Urinary bladder (tissue), 4 donors: Measurements from ENCODE around the gene FGF8. TPM values are rescaled to one million over a fixed set of nuclear protein-coding genes. Genes with fewer than 3 reads are reported as not detected.

Source experiments
- DNase-seq: peaks from one replicate; pipeline ENCODE4 v3.0.0-alpha.2; 2015; ENCODE audit errors: extremely low spot score
- H3K27ac ChIP-seq: one replicate; pipeline ENCODE4 v1.5.1; 2013; ENCODE audit warnings: low read depth, mild to moderate bottlenecking, moderate library complexity
- H3K36me3 ChIP-seq: one replicate; pipeline ENCODE4 v1.6.1; 2013; ENCODE audit warnings: mild to moderate bottlenecking, moderate library complexity; ENCODE audit not compliant: insufficient read depth
- H3K4me1 ChIP-seq: one replicate; pipeline ENCODE4 v1.6.1; 2013; ENCODE audit warnings: mild to moderate bottlenecking, moderate library complexity; ENCODE audit not compliant: insufficient read depth
- H3K4me3 ChIP-seq: one replicate; pipeline ENCODE4 v1.5.1; 2013; ENCODE audit warnings: low read depth, low read length
- WGBS: extraction: QIAGEN DNeasy Blood & Tissue Kit; methylation state at CpG from one replicate; pipeline ENCODE4 v1.1.7; 2013; 5-methylcytosine and 5-hydroxymethylcytosine counted together
- polyA plus RNA-seq: library from polyadenylated mRNA; stranded (reverse); fragments of 200-250 nt; gene quantifications from one replicate; pipeline ENCODE4 v1.2.3, GENCODE V29; 2013
- total RNA-seq: library from RNA; depleted of rRNA; stranded (reverse); fragments of >200 nt; gene quantifications from one replicate; pipeline ENCODE4 v1.2.3, GENCODE V29; 2014
- donor health status: healthy with polysubstance abuse.
- donor health status: healthy.

FGF8 gene
- total and polyA plus RNA-seq, 2 donors = not detected

DNA sequence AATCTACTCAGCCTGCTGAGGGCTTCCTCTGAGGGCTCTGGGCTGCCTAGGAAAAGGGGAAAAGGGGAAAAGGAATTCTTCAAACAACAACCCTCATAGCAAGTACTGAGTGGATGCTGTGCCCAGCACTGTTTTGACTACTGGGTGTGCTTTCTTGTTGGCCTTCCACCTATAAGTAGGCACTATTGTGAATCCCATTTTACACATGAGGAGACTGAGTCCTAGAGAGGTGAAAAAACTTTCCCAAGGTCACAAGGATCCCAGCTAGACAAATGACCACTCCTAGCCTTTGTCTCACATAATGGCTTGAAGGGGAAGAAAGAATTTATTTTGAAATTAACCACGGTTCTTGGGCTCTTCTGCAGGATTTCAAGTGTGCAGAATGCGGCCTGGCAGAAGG is 17.1 kb downstream of the FGF8 start:
- H3K27ac ChIP-seq = no peak overlapping the region
- DNase-seq = no peak
- H3K4me1 ChIP-seq = no peaks in the 10 kb centered on the region
- H3K36me3 ChIP-seq = no peaks in the 10 kb centered on the region
- 78% methylated on average over 2 of the region's 2 CpGs for WGBS
- no peak overlapping the region for H3K4me3 ChIP-seq

DNA sequence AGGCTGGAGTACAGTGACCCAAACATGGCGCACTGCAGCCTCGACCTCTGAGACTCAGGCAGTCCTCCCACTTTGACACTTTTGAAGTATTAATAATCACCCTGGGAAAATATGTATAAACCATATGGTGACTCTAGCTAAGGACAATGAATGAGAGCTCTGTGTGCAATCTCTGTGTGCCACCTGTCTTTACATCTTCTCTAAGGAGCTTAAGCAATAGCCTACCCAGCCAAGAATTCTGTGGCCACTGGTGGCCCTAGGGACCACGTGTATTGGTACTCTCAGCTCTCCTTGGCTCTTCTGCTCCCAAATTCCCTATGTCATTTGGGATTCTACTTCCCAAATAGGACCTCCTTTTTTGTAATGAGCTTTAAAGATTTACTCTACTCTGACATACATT is 23.7 kb downstream of the FGF8 start:
- no peaks in the 10 kb centered on the region for H3K4me1 ChIP-seq
- no peak for DNase-seq
- H3K4me3 ChIP-seq = no peak overlapping the region
- WGBS = 71% methylated on average over 3 of the region's 3 CpGs
- no peak overlapping the region for H3K27ac ChIP-seq
- no peaks in the 10 kb centered on the region for H3K36me3 ChIP-seq

DNA sequence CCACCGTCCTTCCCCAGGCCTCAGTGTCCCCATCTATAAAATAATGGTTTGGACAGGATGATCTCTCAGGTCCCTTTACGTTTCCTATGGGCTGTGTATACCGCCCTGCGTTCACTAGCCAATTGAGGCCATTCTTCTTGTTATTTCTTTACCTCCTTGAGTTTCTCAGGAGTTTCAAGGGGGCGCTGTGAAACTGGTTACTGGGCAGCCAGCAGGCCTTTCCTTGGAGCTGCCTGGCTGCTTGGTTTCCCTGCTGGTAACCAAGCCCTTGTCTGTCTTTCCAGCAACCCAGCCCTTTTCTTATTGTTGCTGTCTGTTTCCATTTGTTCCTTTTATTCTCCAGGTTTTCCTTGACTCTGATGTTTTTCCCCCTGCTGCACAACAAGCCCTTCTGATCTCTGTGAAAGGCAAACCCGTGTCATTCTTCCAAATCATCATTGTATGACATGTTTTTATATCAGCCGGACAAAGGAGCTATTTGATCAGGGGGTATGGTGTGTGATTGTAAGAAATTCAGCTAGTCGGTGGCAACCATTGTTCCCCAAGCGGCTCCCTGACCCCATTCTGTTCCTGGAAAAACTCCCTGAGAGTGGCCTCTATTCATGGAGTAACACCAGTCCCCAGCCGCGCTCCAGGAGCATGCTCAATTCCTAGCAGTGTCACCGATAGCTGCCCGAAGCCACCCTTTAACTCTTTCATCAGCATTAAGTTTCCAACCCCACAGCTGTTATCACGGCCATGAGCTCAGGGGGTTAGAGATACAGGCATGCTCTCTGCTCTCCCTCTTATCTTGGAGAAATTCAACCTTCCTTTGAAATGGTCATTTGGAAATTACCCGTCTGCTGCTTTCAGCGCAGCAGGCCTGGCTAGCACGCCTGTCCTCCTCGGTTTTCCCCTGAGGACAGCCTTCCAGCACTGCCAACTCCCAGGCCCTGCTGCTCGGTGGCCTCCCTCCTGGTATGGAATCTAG is 26.6 kb downstream of the FGF8 start:
- 59% methylated on average over 19 of the region's 19 CpGs for WGBS
- H3K4me3 ChIP-seq = no peak overlapping the region
- DNase-seq = no peak
- no peaks in the 10 kb centered on the region for H3K4me1 ChIP-seq
- no peak overlapping the region for H3K27ac ChIP-seq
- no peaks in the 10 kb centered on the region for H3K36me3 ChIP-seq

DNA sequence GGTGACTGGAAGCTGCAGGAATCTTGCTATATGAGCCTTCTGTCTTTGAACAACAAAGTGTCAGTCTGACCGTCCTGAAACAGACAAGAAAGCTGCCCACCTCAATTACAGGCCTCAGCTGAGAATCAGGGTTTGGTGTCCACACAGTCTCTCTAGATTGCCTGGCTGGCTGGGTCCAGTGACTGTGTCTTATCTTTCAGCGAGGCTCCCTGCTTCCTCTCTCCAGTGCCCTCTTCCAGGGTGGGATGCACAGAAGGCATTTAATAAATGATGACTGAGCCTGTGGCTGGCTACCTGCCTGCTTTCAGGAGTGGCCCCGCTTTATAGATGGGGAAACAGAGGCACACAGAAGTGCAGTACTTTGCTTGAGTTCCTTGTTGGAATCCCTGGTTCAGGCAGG is 27.4 kb downstream of the FGF8 start:
- 67% methylated on average over 3 of the region's 3 CpGs for WGBS
- no peaks in the 10 kb centered on the region for H3K4me1 ChIP-seq
- no peak for DNase-seq
- H3K4me3 ChIP-seq = no peak overlapping the region
- H3K36me3 ChIP-seq = no peaks in the 10 kb centered on the region
- no peak overlapping the region for H3K27ac ChIP-seq

DNA sequence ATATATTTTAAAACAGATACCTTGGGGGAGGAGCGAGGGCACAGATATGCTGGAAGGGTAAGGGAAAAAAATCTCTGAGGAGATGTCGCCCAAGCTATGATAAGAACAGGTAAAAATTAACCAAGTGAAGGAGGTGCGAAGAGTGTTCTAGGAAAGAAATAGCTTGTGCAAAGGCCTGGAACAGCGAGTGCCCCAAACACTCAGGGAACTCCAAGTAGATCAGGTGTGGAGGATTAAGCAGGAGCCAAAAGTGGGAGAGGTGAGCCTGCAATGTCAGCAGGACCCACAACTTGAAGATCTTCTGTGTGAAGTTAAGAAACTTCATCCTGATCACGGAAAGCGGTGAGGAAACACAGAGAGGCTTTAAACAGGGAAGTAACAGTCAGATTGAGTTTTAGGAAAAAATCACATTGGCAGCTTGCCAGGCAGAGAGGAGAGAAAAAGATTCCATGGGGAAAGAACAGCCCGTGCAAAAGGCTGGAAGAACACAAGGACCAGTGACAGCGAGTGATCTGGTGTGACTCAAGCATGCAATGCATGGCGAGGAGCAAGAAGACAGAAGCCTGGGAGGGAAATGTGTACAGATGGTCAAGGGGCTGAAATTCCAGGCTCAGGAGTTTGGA is 30.7 kb downstream of the FGF8 start:
- WGBS = 60% methylated on average over 9 of the region's 9 CpGs
- Histone ChIP-seq H3K36me3 (no peaks in the 10 kb centered on the region), H3K4me3 (no peak overlapping the region), H3K27ac (no peak overlapping the region), H3K4me1 (no peaks in the 10 kb centered on the region)
- no peak for DNase-seq

DNA sequence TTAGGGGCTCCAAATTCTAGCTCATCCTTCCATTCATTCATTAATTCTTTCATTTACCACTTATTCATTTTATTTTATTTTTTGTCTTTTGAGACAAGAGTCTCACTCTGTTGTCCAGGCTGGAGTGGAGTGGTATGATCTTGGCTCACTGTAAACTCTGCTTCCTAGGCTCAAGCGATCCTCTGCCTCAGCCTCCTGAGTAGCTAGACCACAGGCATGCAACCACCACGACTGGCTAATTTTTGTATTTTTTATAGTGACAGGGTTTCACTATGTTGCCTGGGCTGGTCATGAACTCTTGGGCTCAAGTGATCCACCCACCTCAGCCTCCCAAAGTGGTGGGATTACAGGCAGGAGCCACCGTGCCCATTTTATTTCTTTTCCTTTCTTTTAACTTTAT is 31.6 kb downstream of the FGF8 start:
- no peaks in the 10 kb centered on the region for H3K4me1 ChIP-seq
- no peak overlapping the region for H3K4me3 ChIP-seq
- 76% methylated on average over 3 of the region's 3 CpGs for WGBS
- no peak for DNase-seq
- H3K27ac ChIP-seq = no peak overlapping the region
- H3K36me3 ChIP-seq = no peaks in the 10 kb centered on the region

DNA sequence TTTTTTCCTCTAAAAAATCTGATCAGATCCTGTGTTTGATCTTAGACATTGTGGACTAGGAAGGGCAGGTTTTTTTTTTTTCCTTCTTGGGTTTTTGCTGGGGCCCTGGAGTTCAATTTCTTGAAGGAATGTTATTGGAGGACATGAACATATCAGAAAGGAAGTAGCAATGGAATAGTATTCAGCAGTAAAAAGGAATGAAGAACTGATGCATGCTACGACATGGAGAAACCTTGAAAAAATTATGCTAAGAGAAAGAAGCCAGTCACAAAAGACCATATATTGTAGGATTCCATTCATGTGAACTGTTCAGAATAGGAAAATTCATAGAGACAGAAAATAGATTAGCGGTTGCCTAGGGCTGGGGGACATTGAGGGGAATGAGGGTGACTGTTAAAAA is 34.0 kb downstream of the FGF8 start:
- DNase-seq = no peak
- Histone ChIP-seq H3K36me3 (no peaks in the 10 kb centered on the region), H3K27ac (no peak overlapping the region), H3K4me1 (no peaks in the 10 kb centered on the region), H3K4me3 (no peak overlapping the region)
- 46% methylated on average over 2 of the region's 2 CpGs for WGBS

DNA sequence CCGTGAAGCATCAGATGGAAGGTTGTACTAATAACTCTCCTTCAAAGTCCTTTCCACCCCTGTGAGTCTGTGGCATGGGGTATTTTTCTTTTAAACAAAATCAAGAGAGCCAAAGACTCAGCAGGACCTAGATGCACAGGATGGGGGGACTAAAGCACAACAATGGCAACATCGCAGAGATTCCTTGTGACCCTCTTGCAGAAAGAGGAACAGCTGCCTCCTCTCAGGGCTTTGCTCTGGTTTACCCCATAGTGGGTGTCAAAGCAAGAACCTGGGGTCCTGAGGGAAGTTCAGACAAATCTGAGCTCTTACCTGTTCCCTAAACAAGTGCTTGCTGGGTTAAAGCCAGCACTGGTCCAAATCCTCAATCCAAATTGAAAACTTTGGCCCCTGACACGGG is 39.2 kb downstream of the FGF8 start:
- Histone ChIP-seq H3K36me3 (no peaks in the 10 kb centered on the region), H3K27ac (no peak overlapping the region)
- 65% methylated on average over 3 of the region's 3 CpGs for WGBS

DNA sequence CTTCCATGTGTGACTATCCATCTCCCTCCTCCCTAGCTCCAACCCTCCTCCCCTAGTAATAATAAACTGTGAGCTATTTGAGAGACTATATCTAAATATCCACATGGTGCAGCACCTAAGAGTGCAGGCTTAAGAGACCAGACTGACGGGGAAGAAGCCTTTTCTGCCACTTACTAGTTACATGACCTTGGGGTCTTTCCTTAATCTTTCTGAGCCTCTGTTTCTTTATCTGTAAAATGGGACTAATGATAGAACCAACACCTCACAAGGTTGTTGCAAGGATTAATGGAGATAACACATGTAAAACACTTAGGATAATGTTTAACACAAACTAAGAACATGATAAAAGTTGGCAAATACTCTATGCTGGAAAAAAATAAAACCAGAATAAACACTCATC is 43.8 kb downstream of the FGF8 start:
- DNase-seq = no peak
- no peak overlapping the region for H3K4me3 ChIP-seq
- no peaks in the 10 kb centered on the region for H3K4me1 ChIP-seq
- no peaks in the 10 kb centered on the region for H3K36me3 ChIP-seq
- WGBS = 54% methylated on average over 1 of the region's 1 CpG
- no peak overlapping the region for H3K27ac ChIP-seq

More for the DNA sequence above, 39.2 kb downstream of the FGF8 start:
- DNase-seq = no peak
- no peak overlapping the region for H3K4me3 ChIP-seq
- H3K4me1 ChIP-seq = no peaks in the 10 kb centered on the region

DNA sequence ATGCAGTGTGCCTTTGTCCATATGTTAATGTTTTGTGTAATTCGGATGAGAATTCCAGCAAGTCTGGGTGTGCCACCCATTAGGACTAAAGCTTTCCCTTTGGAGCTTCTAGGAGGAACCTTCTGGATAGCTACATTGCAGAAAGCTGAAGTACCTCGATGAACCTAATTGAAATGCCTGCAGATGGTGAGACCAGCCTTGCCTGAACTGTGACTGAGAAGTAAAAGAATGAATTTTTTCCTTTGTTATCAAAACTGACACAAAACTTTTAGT is 49.9 kb downstream of the FGF8 start:
- Histone ChIP-seq H3K27ac (no peak overlapping the region), H3K36me3 (no peaks in the 10 kb centered on the region), H3K4me1 (no peaks in the 10 kb centered on the region), H3K4me3 (no peak overlapping the region)
- whole genome bisulfite sequencing = 55% methylated on average over 2 of the region's 2 CpGs
- no peak for DNase-seq

DNA sequence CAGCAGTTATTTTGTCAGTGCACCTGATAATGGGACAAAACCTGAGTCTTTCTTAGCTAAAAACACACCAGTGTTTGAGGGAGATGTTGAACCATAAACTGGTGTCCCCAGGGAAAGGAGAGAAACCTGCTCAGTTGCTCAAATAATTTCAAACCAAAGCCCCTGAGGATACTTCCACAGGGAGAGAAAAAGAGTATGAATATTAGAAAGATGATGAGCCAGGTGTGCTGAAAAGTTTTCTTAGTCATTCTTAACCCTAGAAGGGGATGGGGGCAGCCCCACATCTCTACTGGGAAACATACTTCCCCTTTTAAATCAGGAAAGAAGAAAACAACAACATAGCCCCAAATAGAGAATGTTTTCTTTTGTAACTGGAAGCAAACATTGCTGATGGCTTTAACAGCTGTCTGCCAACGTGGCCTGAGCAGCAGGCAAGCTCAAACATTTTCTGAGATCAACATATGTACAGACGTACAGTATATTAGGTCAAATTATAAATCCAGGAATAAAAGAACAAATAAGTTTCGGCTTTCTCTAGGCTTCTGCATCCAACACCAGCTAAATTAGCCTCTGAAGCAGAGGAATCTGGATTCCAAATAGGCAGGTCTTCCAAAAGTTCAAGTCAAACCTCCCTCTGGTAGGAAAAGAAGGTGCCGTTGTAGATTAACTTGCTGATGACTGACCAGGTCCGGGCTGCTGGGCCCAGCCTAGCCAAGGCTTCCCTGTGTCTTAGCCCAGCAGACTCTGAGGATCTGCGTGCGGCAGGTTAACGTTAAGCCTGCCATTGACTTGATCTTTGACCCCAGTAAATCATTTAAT is 50.4 kb downstream of the FGF8 start:
- no peak for DNase-seq
- Histone ChIP-seq H3K4me1 (no peaks in the 10 kb centered on the region), H3K27ac (no peak overlapping the region), H3K4me3 (no peak overlapping the region), H3K36me3 (no peaks in the 10 kb centered on the region)
- 52% methylated on average over 8 of the region's 8 CpGs for WGBS

DNA sequence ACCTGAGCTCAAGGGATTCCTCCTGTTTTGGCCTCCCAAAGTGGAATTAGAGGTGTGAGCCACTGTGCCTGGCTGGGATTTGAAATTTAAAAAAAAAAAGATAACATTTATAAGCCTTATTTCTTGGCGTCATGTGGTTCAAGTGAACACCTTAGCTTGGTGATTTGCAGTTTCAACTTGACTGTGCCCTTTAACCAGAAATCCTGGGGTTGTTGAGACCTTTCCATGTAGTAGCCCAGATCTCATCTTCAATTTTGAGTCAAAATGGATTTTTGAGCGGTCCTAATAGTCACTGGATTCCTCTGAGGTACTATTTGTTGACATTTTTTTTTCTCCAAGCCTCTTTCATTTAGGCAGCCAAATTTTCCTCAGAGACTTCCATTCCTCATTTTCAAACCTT is 51.5 kb downstream of the FGF8 start:
- no peak for DNase-seq
- no peak overlapping the region for H3K27ac ChIP-seq
- no peaks in the 10 kb centered on the region for H3K36me3 ChIP-seq
- no peak overlapping the region for H3K4me3 ChIP-seq
- 86% methylated on average over 2 of the region's 2 CpGs for WGBS
- H3K4me1 ChIP-seq = no peaks in the 10 kb centered on the region

DNA sequence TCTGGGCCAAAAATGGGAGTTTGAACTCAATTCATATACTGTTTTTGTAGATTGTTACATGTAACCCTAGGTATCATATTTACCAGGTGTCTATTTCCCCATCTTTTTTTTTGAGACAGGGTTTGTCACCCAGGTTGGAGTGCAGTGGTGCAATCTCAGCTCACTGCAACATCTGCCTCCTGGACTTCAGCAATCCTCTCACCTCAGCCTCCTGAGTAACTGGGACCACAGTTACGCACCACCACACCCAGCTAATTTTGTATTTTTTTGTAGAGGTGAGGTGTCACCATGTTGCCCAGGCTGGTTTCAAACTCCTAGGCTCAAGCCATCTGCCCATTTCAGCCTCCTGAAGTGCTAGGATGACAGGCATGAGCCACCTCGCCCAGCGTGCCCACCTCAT is 52.7 kb downstream of the FGF8 start:
- H3K4me3 ChIP-seq = no peak overlapping the region
- no peaks in the 10 kb centered on the region for H3K36me3 ChIP-seq
- DNase-seq = no peak
- H3K27ac ChIP-seq = no peak overlapping the region
- 96% methylated on average over 3 of the region's 3 CpGs for WGBS
- H3K4me1 ChIP-seq = no peaks in the 10 kb centered on the region

DNA sequence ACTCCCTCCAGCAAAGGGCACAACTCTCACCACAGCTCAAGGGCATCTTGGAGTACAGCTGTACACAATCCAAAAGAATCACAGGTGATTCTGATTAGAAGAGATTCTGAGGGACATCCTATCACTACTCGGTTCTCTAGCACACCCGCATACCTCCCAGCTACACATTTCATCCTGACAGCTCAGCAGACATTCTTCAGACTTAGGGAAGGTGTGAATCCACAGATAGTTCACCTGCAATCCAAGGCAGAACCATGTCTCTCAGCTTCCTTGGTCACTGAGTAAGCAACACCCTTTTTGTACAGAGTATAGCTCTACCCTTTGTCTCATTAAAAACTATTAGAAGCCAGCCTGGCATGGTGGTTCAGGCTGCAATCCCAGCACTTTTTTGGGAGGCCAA is 54.1 kb downstream of the FGF8 start:
- DNase-seq = no peak
- WGBS = 64% methylated on average over 2 of the region's 2 CpGs
- no peak overlapping the region for H3K27ac ChIP-seq
- no peaks in the 10 kb centered on the region for H3K4me1 ChIP-seq
- H3K4me3 ChIP-seq = no peak overlapping the region
- H3K36me3 ChIP-seq = no peaks in the 10 kb centered on the region
